ENCODE results near the gene RLN3.

RLN3 gene

GRCh38 chr19:14056069-14056666, 28.2 kb downstream of the RLN3 start:
- no peak overlapping the region for H2BK5ac ChIP-seq (ENCODE audit: low read depth, low read length, poor library complexity)

GRCh38 chr19:14056741-14057356, 28.9 kb downstream of the RLN3 start:
- Histone ChIP-seq H3K4me3 (ENCODE audit: low read depth, low read length) (no peak overlapping the region), H3K14ac (ENCODE audit: low read length) (no peak overlapping the region), H3K4me1 (ENCODE audit: control insufficient read depth in 1 of 2, insufficient read depth in 2 of 2, low read length in 2 of 2) (peaks cover 0 to 6% of the 10 kb centered on the region in 2 experiments), H3K18ac (ENCODE audit: low read length) (no peak overlapping the region), H3K27me3 (ENCODE audit: insufficient read depth, low read length) (peaks cover 3% of the 10 kb centered on the region), H2BK5ac (ENCODE audit: low read depth, low read length, poor library complexity) (no peak overlapping the region), H2AK5ac (ENCODE audit: low read length) (no peak overlapping the region), H3K23ac (ENCODE audit: low read length) (no peak overlapping the region), H4K12ac (ENCODE audit: low read depth, low read length) (no peak overlapping the region), H3K9ac (ENCODE audit: low read length) (no peak overlapping the region), H2AFZ (ENCODE audit: insufficient read depth, low read length, poor library complexity) (no peak overlapping the region), H2BK12ac (ENCODE audit: low read length) (no peak overlapping the region), H4K91ac (ENCODE audit: low read depth, low read length) (no peak overlapping the region), H3K27ac (ENCODE audit: low read depth, low read length) (no peak overlapping the region), H3K4me2 (ENCODE audit: low read length) (peak overlapping the region; percentile 61), H3K79me2 (ENCODE audit: control insufficient read depth, insufficient read depth, low read length, poor library complexity) (no peaks in the 10 kb centered on the region), H3K4ac (ENCODE audit: low read depth, low read length) (no peak overlapping the region), H3K9me3 (ENCODE audit: insufficient read depth, low read depth, low read length) (no peaks in the 10 kb centered on the region), H4K8ac (ENCODE audit: low read depth, low read length) (no peak overlapping the region), H2BK120ac (ENCODE audit: insufficient read depth, low read length, poor library complexity) (no peak overlapping the region), H3K36me3 (ENCODE audit: control insufficient read depth in 1 of 2, insufficient read depth in 2 of 2, low read length in 2 of 2) (no peaks in the 10 kb centered on the region), H3K79me1 (ENCODE audit: low read length) (peaks cover 3% of the 10 kb centered on the region)
- no peak for DNase-seq
- no CpG with 5 or more reads among the region's 19 CpGs for WGBS (ENCODE audit: extremely low coverage, insufficient coverage, insufficient read length)

More at GRCh38 chr19:14056069-14056666, 28.2 kb downstream of the RLN3 start:
- no peak overlapping the region for H4K12ac ChIP-seq (ENCODE audit: low read depth, low read length)
- H3K14ac ChIP-seq (ENCODE audit: low read length) = no peak overlapping the region
- H3K18ac ChIP-seq (ENCODE audit: low read length) = no peak overlapping the region
- no CpG with 5 or more reads among the region's 10 CpGs for WGBS (ENCODE audit: extremely low coverage, insufficient coverage, insufficient read length)
- no peak overlapping the region for H2AK5ac ChIP-seq (ENCODE audit: low read length)
- no peak overlapping the region for H2BK12ac ChIP-seq (ENCODE audit: low read length)
- no peaks in the 10 kb centered on the region for H3K79me2 ChIP-seq (ENCODE audit: control insufficient read depth, insufficient read depth, low read length, poor library complexity)
- no peak overlapping the region for H3K27ac ChIP-seq (ENCODE audit: low read depth, low read length)
- H3K4ac ChIP-seq (ENCODE audit: low read depth, low read length) = no peak overlapping the region
- H3K36me3 ChIP-seq (ENCODE audit: control insufficient read depth in 1 of 2, insufficient read depth in 2 of 2, low read length in 2 of 2) = no peaks in the 10 kb centered on the region
- no peak overlapping the region for H2AFZ ChIP-seq (ENCODE audit: insufficient read depth, low read length, poor library complexity)
- DNase-seq = no peak
- no peak overlapping the region for H3K9ac ChIP-seq (ENCODE audit: low read length)
- no peak overlapping the region for H3K4me2 ChIP-seq (ENCODE audit: low read length)
- H3K23ac ChIP-seq (ENCODE audit: low read length) = no peak overlapping the region
- no peaks in the 10 kb centered on the region for H3K79me1 ChIP-seq (ENCODE audit: low read length)
- peaks cover 0 to 3% of the 10 kb centered on the region in 2 experiments for H3K4me1 ChIP-seq (ENCODE audit: control insufficient read depth in 1 of 2, insufficient read depth in 2 of 2, low read length in 2 of 2)
- H3K4me3 ChIP-seq (ENCODE audit: low read depth, low read length) = no peak overlapping the region
- no peak overlapping the region for H4K91ac ChIP-seq (ENCODE audit: low read depth, low read length)
- H3K27me3 ChIP-seq (ENCODE audit: insufficient read depth, low read length) = peaks cover 3% of the 10 kb centered on the region
- no peak overlapping the region for H2BK120ac ChIP-seq (ENCODE audit: insufficient read depth, low read length, poor library complexity)
- H4K8ac ChIP-seq (ENCODE audit: low read depth, low read length) = no peak overlapping the region
- no peaks in the 10 kb centered on the region for H3K9me3 ChIP-seq (ENCODE audit: insufficient read depth, low read depth, low read length)

- no peak for DNase-seq
- H3K23ac ChIP-seq (ENCODE audit: low read length) = no peak overlapping the region
- H3K27ac ChIP-seq (ENCODE audit: low read depth, low read length) = no peak overlapping the region
- H3K18ac ChIP-seq (ENCODE audit: low read length) = no peak overlapping the region
- H3K27me3 ChIP-seq (ENCODE audit: insufficient read depth, low read length) = peaks cover 3% of the 10 kb centered on the region
- H3K79me2 ChIP-seq (ENCODE audit: control insufficient read depth, insufficient read depth, low read length, poor library complexity) = no peaks in the 10 kb centered on the region
- WGBS (ENCODE audit: extremely low coverage, insufficient coverage, insufficient read length) = 100% methylated on average over 3 of the region's 17 CpGs
- H3K4me1 ChIP-seq (ENCODE audit: control insufficient read depth in 1 of 2, insufficient read depth in 2 of 2, low read length in 2 of 2) = peaks cover 0 to 7% of the 10 kb centered on the region in 2 experiments
- H2BK120ac ChIP-seq (ENCODE audit: insufficient read depth, low read length, poor library complexity) = no peak overlapping the region
- H2BK12ac ChIP-seq (ENCODE audit: low read length) = no peak overlapping the region
- H3K4me2 ChIP-seq (ENCODE audit: low read length) = no peak overlapping the region
- H3K4ac ChIP-seq (ENCODE audit: low read depth, low read length) = no peak overlapping the region
- H2AK5ac ChIP-seq (ENCODE audit: low read length) = no peak overlapping the region
- H3K4me3 ChIP-seq (ENCODE audit: low read depth, low read length) = no peak overlapping the region
- H4K12ac ChIP-seq (ENCODE audit: low read depth, low read length) = no peak overlapping the region
- H2AFZ ChIP-seq (ENCODE audit: insufficient read depth, low read length, poor library complexity) = no peak overlapping the region
- H3K14ac ChIP-seq (ENCODE audit: low read length) = no peak overlapping the region
- H3K9ac ChIP-seq (ENCODE audit: low read length) = no peak overlapping the region
- H2BK5ac ChIP-seq (ENCODE audit: low read depth, low read length, poor library complexity) = no peak overlapping the region
- H4K8ac ChIP-seq (ENCODE audit: low read depth, low read length) = no peak overlapping the region
- H3K9me3 ChIP-seq (ENCODE audit: insufficient read depth, low read depth, low read length) = no peaks in the 10 kb centered on the region
- no peak overlapping the region for H4K91ac ChIP-seq (ENCODE audit: low read depth, low read length)
- peaks cover 3% of the 10 kb centered on the region for H3K79me1 ChIP-seq (ENCODE audit: low read length)
- no peaks in the 10 kb centered on the region for H3K36me3 ChIP-seq (ENCODE audit: control insufficient read depth in 1 of 2, insufficient read depth in 2 of 2, low read length in 2 of 2)
Measured at GRCh38 chr19:14058182-14059092, 30.5 kb downstream of the RLN3 start.

- Histone ChIP-seq H3K14ac (ENCODE audit: low read length) (no peak overlapping the region), H3K79me2 (ENCODE audit: control insufficient read depth, insufficient read depth, low read length, poor library complexity) (no peaks in the 10 kb centered on the region), H3K23ac (ENCODE audit: low read length) (no peak overlapping the region), H3K4me2 (ENCODE audit: low read length) (no peak overlapping the region), H2AK5ac (ENCODE audit: low read length) (no peak overlapping the region), H2AFZ (ENCODE audit: insufficient read depth, low read length, poor library complexity) (no peak overlapping the region), H3K4me1 (ENCODE audit: control insufficient read depth in 1 of 2, insufficient read depth in 2 of 2, low read length in 2 of 2) (peaks cover 0 to 7% of the 10 kb centered on the region in 2 experiments), H3K27ac (ENCODE audit: low read depth, low read length) (no peak overlapping the region), H3K4ac (ENCODE audit: low read depth, low read length) (no peak overlapping the region), H3K36me3 (ENCODE audit: control insufficient read depth in 1 of 2, insufficient read depth in 2 of 2, low read length in 2 of 2) (no peaks in the 10 kb centered on the region), H4K8ac (ENCODE audit: low read depth, low read length) (no peak overlapping the region), H3K18ac (ENCODE audit: low read length) (no peak overlapping the region), H2BK12ac (ENCODE audit: low read length) (no peak overlapping the region), H3K79me1 (ENCODE audit: low read length) (peaks cover 3% of the 10 kb centered on the region), H4K91ac (ENCODE audit: low read depth, low read length) (no peak overlapping the region), H3K27me3 (ENCODE audit: insufficient read depth, low read length) (peaks cover 3% of the 10 kb centered on the region), H2BK120ac (ENCODE audit: insufficient read depth, low read length, poor library complexity) (no peak overlapping the region), H3K9me3 (ENCODE audit: insufficient read depth, low read depth, low read length) (no peaks in the 10 kb centered on the region), H3K4me3 (ENCODE audit: low read depth, low read length) (no peak overlapping the region), H4K12ac (ENCODE audit: low read depth, low read length) (no peak overlapping the region), H2BK5ac (ENCODE audit: low read depth, low read length, poor library complexity) (no peak overlapping the region), H3K9ac (ENCODE audit: low read length) (no peak overlapping the region)
- no peak for DNase-seq
- no CpG with 5 or more reads among the region's 15 CpGs for WGBS (ENCODE audit: extremely low coverage, insufficient coverage, insufficient read length)
Measured at GRCh38 chr19:14059093-14059480, 31.1 kb downstream of the RLN3 start.

Data from trophoblast cell (in vitro differentiated cells and primary cell).